Loucy (cell line): Measurements from ENCODE around the gene ZNF484.

ENCODE experiments used
- CTCF ChIP-seq: fragments of 200-600 bp; sonication (generic); conservative IDR thresholded peaks from 2 replicates; pipeline ENCODE4 v1.5.1; 2014; ENCODE audit warnings: mild to moderate bottlenecking, antibody characterized with exemption, low read length
- EZH2phosphoT487 ChIP-seq: fragments of 200-600 bp; IDR thresholded peaks from 2 replicates; pipeline ENCODE4 v1.6.1; 2018; ENCODE audit warnings: antibody characterized with exemption, mild to moderate bottlenecking, moderate library complexity, borderline replicate concordance

GRCh38 chr9:92853716-92854115, 24.1 kb downstream of the ZNF484 start:
- no peak for TF ChIP-seq CTCF
- no peak for TF ChIP-seq EZH2phosphoT487
